22Rv1 (cell line): ENCODE data around the gene RPN1.
A peak's percentile ranks its signal among the peaks of the same experiment; 100 is the strongest.
"Not testable (repeated sequence)": the region's sequence is repeated elsewhere in the genome, so short reads cannot be mapped to it uniquely, and the experiment has no call there.

Source experiments
- H3K27ac ChIP-seq: fragments of 450-650 bp; 2 replicates; pipeline ENCODE4 v1.5.1; 2017
- ZFX ChIP-seq: fragments of 450-650 bp; IDR thresholded peaks from 2 replicates; pipeline ENCODE4 v1.6.1; 2017; ENCODE audit warnings: antibody characterized with exemption, borderline replicate concordance
- TF ChIP-seq, protein P1 (sequence below): fragments of 450-650 bp; IDR thresholded peaks from 2 replicates; pipeline ENCODE4 v1.5.1; 2017; ENCODE audit warnings: mild to moderate bottlenecking

The RPN1 gene

DNA sequence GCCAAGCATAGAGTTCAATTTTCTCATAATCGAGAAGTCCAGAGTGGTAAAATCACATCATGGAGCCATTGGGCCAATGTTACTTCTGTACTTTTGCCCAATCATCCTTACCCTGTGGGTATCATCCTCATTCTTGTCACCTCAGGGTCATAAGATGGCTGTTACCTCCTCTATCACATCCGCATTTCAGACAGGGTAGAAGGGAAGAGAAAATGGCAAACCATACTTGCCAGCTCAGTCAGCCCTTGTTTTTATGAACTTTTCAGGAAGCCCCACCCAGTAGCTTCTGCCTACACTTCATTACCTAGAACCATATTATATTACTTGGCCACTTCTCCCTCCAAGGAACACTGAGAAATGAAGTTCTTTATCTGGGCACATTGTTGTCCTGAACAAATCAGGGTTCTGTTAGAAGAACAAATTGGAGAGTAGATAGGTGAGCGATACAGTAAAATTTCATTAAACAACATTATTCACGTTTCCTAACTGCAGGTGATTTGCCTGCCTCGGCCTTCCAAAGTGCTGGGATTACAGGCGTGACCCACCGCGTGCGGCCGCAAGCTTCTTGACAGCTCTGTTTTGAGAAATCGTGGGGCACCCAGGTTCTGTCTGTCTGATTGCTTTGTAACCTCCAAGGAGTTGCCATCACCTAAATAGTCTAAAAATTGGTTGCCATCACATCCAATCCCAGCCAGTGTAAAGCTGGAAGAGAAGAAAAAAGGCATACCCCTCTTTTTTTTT lies 34.5 kb upstream of the RPN1 start:
- no peak overlapping the region for H3K27ac ChIP-seq
- no peak for TF ChIP-seq ZFX
- TF ChIP-seq, protein P1, sequence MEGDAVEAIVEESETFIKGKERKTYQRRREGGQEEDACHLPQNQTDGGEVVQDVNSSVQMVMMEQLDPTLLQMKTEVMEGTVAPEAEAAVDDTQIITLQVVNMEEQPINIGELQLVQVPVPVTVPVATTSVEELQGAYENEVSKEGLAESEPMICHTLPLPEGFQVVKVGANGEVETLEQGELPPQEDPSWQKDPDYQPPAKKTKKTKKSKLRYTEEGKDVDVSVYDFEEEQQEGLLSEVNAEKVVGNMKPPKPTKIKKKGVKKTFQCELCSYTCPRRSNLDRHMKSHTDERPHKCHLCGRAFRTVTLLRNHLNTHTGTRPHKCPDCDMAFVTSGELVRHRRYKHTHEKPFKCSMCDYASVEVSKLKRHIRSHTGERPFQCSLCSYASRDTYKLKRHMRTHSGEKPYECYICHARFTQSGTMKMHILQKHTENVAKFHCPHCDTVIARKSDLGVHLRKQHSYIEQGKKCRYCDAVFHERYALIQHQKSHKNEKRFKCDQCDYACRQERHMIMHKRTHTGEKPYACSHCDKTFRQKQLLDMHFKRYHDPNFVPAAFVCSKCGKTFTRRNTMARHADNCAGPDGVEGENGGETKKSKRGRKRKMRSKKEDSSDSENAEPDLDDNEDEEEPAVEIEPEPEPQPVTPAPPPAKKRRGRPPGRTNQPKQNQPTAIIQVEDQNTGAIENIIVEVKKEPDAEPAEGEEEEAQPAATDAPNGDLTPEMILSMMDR, result no peak

DNA sequence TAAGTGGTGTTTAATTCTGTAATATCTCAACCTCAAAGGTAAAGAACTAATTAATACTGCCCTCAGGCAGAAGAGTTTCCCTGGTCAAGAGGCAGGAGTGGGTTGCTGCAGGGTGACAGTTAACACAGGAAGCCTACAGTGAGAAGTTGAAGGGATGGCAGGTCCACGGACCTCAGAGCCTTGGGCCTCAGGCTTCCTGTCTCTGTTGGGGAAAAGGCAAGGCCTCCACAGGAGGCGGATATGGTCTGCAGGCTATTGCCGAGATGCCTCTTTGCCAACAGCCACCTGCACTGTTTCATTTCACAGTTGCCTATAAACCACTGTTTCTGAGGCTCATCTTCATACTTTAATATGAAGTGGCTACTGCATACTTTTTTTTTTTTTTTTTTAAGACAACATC lies 33.3 kb upstream of the RPN1 start:
- H3K27ac ChIP-seq, result no peak overlapping the region
- TF ChIP-seq ZFX, result no peak
- TF ChIP-seq, protein P1, result no peak

DNA sequence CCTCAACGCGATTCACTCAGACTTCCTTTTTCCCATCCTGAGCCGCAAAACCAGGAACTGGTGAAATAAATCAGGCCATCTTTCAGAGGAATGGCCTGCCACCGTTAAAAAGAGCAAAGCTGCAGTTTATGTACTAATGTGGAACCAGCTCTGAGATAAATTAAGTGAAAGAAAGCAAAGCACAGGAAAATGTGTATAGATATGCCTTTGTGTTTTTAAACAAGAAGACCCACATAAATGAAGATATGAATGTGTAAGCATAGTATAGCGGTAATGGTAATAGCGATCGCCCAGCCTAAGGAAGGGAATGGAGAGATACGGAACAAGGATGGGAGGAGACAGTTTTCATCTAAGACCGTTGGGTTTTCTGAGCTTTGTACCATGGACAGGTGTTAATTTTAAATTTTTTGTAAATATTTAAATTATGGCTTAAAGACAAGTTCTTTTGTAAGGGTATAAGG lies 30.8 kb upstream of the RPN1 start:
- H3K27ac ChIP-seq, result peak overlapping the region; percentile 89
- TF ChIP-seq, protein P1, result no peak
- no peak for TF ChIP-seq ZFX

- TF ChIP-seq, protein P1, result peak; percentile 96
- no peak for TF ChIP-seq ZFX
- peak overlapping the region; percentile 89 for H3K27ac ChIP-seq
Observed at GRCh38 chr3:128680603-128681368, 30.2 kb upstream of the RPN1 start.

GRCh38 chr3:128679338-128679737 lies 28.7 kb upstream of the RPN1 start:
- peak overlapping the region; percentile 89 for H3K27ac ChIP-seq
- TF ChIP-seq, protein P1, result no peak
- TF ChIP-seq ZFX, result no peak

- not testable (repeated sequence) for H3K27ac ChIP-seq
Observed at GRCh38 chr3:128675802-128676201, 25.2 kb upstream of the RPN1 start.

DNA sequence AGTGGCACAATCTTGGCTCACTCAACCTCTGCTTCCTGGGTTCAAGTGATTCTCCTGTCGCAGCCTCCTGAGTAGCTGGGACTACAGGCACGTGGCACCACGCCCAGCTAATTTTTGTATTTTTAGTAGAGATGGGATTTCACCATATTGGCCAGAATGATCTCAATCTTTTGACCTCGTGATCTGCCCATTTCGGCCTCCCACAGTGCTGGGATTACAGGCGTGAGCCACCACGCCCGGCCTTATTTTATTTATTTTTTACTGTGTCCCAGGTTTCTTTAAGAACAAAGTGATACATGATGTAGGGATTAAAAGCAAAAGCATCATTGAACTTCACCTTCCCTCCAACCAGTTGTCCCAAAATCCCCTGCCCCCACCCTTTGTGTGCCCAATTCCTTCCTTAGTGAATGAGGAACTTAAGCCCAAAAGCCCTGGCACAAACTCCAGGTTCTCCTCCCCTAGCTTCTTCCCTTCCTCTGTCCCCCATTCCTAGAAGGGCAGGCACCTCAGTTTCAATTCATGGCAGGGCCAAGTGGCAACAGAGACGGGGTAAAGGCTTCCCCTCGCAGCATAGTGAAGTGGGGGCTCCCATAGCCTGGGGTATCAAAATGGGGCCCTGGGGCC lies 23.7 kb upstream of the RPN1 start:
- H3K27ac ChIP-seq, result no peak overlapping the region
- TF ChIP-seq ZFX, result no peak
- TF ChIP-seq, protein P1, result no peak
